ENCODE data around the gene RMC1.
A peak's percentile ranks its signal among the peaks of the same experiment; 100 is the strongest.

The RMC1 gene

DNA sequence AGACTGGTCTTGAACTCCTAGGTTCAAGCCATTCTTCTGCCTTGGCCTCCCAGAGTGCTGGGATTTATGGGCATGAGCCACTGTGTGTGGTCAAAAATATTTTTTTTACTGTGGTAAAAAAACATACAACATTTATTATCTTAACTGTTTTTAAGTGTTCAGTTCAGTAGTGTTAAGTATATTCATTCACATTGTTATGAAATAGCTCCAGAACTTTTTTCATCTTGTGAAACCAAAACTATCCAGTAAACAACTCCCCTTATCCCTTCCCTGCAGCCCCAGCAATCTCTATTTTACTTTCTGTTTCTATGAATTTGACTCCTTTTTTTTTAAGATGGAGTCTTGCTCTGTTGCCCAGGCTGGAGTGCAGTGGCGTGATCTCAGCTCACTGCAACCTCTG is 9.3 kb downstream of the RMC1 start:
- TF ChIP-seq, protein P1, sequence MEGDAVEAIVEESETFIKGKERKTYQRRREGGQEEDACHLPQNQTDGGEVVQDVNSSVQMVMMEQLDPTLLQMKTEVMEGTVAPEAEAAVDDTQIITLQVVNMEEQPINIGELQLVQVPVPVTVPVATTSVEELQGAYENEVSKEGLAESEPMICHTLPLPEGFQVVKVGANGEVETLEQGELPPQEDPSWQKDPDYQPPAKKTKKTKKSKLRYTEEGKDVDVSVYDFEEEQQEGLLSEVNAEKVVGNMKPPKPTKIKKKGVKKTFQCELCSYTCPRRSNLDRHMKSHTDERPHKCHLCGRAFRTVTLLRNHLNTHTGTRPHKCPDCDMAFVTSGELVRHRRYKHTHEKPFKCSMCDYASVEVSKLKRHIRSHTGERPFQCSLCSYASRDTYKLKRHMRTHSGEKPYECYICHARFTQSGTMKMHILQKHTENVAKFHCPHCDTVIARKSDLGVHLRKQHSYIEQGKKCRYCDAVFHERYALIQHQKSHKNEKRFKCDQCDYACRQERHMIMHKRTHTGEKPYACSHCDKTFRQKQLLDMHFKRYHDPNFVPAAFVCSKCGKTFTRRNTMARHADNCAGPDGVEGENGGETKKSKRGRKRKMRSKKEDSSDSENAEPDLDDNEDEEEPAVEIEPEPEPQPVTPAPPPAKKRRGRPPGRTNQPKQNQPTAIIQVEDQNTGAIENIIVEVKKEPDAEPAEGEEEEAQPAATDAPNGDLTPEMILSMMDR (conservative IDR thresholded peaks at IDR 0.05; ENCODE audit: low read length) = no peak
- no peak overlapping the region for H3K4me3 ChIP-seq (ENCODE audit: low read length)
- DNase-seq (ENCODE audit: low read depth) = no peak

DNA sequence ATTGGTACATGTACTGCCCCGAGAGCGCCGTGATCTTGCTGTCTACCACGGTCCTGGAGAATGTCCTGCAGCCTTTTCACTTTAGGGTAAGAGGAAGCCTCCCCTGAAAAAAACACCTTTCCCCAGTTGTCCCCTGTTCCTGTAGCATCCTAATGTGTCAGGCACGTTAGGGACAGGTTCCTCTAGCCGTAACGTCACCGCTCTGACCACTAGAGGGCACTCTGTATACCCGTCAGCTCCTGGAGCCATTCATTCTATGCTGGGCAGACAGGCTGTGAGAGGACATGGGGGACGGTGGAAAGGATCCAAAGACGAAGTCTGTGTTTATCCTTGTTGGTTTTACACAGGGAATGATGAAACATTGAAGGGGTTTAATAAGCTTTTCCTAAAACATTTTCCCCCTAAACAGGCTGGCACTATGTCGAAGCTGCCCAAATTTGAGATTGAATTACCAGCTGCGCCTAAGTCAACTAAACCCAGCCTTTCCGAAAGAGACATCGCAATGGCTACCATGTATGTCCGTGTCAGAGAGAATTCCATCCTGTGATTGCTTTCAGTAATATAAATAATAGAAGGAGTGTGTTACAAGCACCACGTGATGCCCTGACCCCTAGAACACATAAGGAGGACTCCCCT is 12.7 kb downstream of the RMC1 start:
- no peak overlapping the region for H3K4me3 ChIP-seq (ENCODE audit: low read length)
- DNase-seq (ENCODE audit: low read depth) = peak; percentile 69
- TF ChIP-seq, protein P1 (conservative IDR thresholded peaks at IDR 0.05; ENCODE audit: low read length) = peak; percentile 94

DNA sequence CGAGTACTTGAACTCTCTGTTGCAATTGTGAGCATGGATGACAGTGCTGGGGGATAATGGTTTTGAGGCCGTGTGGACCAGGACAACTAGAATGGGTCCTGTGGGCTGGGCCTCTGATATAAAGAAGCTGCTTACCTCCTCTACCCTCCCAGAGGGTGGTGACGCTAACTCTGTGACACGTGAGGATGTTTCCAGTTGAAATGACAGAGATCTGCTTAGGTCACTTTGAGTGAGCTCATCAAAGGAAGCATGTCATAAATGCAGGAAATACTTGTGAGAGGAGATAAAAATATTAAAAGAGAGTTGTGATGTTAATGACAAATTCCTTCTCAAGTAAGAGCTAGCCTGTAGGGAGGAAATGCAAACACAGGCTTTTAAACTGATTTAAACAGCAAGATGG is 16.4 kb downstream of the RMC1 start:
- DNase-seq (ENCODE audit: low read depth) = no peak
- no peak overlapping the region for H3K4me3 ChIP-seq (ENCODE audit: low read length)
- TF ChIP-seq, protein P1 (conservative IDR thresholded peaks at IDR 0.05; ENCODE audit: low read length) = no peak

DNA sequence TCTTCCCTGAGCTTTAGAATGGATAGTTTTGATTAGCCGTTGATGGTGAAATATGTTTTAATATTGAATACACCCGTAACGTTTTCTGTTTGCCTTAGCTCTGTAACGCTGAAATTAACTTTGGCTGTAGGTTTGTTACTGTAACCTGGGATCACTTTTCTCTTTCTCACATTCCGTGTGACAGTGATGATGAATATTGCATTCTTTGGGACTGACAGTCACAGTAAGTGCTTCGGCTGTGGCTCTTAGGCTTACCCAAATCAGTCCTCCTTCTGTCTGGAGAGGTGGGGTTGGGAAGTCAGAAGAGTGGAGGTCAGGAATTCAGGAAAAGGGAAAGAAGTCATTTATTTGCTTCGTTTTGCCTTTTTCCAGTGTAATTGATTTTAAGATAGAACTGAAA is 18.0 kb downstream of the RMC1 start:
- no peak for DNase-seq (ENCODE audit: low read depth)
- TF ChIP-seq, protein P1 (conservative IDR thresholded peaks at IDR 0.05; ENCODE audit: low read length) = no peak
- H3K4me3 ChIP-seq (ENCODE audit: low read length) = no peak overlapping the region

DNA sequence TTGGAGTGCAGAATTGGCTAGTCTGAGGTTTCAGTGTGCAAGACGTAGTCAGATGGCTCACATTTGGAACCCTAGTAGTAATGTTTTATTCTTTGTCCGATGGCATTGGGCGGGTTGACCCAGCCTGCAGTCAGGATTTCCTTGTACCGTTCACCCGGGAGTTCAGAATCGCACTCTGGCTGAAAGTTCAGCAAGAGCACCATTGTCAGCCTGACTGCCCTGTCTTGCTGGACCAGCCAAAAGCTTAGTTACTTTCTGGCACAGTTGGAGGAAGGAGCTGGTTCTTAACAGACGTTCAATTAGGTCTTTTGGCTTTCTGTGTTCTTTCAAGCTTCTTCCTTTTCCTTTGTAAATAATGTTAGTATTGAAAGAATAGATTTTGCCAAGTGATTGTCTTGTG is 18.6 kb downstream of the RMC1 start:
- TF ChIP-seq, protein P1 (conservative IDR thresholded peaks at IDR 0.05; ENCODE audit: low read length) = no peak
- DNase-seq (ENCODE audit: low read depth) = no peak
- H3K4me3 ChIP-seq (ENCODE audit: low read length) = no peak overlapping the region

DNA sequence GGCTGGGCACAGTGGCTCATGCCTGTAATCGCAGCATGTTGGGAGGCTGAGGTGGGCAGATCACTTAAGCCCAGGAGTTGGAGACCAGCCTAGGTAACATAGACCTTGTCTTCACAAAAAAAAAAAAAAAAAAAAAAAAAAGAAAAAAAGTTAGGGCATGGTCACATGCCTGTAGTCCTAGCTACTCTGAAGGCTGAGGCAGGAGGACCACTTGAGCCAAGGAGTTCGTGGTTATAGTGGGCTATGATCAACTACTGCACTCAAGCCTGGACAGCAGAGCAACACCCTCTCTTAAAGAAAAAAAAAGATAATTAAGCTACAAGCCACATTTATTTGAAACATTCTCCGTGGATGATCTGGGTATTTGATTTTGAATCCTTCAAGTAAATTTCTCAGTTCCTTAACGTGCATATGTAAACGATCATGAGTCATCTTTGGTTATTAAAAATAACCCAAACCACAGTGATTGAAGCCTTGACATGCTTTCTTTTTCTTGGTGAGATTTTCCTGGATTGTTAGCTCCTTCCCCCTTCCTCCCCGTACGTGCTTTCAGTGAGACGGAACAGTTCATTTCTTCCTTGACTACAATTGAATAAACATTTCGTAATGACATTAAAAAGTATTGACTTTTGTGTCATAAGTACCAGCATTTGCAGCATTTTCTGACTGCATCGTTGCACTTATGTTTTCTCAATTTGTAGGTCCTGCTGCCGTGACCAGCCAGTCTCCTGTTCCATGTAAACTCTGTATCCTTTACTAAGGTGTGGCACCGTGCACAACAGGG is 20.3 kb downstream of the RMC1 start:
- TF ChIP-seq, protein P1 (conservative IDR thresholded peaks at IDR 0.05; ENCODE audit: low read length) = no peak
- DNase-seq (ENCODE audit: low read depth) = peak; percentile 76
- no peak overlapping the region for H3K4me3 ChIP-seq (ENCODE audit: low read length)

DNA sequence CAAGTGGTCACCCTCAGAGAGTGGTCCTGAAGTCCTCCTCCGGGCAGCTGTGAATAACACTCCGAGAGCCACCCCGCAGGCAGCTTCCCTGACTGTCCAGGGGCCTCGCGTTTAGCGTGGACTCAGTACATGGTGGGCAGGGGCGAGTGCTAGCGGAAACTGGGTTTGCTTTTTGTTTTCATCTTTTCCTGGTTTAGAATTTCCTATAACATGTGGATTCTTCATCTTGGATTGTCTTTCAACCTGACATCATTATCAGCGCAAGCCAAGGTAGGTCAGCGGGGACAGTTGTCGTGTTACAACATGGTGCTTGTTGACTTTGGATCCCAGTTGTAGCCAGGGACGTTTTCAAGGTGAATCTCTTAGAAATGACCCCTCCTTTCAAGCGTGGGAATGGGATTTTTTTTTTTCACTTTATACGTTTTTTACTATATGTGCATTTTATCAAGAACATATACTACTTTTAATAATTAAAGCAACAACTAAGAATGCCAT is 20.9 kb downstream of the RMC1 start:
- DNase-seq (ENCODE audit: low read depth) = no peak
- TF ChIP-seq, protein P1 (conservative IDR thresholded peaks at IDR 0.05; ENCODE audit: low read length) = no peak
- H3K4me3 ChIP-seq (ENCODE audit: low read length) = no peak overlapping the region
